GM19455 (cell line): ENCODE measurements around the gene OR10A4.
"Not testable (repeated sequence)": the region's sequence is repeated elsewhere in the genome, so short reads cannot be mapped to it uniquely, and the experiment has no call there.

ENCODE experiments used
- ATAC-seq: cut with Tn5 transposase; IDR thresholded peaks from one replicate; pipeline ENCODE4 v1.9.1; 2021; ENCODE audit not compliant: unreplicated experiment

The OR10A4 gene

DNA sequence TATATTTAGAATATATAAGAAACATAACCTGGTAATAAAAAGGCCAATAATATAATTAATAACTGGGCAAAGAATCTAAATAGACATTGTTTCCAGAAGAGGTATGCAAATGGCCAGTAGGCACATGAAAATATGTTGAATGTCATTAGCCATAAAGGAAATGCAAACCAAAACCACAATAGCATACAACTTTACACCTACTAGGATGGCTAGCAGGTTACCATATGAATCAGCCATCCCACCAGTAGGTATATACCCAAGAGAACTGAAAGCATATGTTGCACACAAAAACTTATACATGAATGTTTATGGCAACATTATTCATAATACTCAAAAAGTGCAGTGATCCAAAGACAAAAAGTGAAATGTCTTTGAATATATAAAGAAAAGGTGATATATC is 18.6 kb downstream of the OR10A4 start:
- ATAC-seq, result peak; percentile 87

DNA sequence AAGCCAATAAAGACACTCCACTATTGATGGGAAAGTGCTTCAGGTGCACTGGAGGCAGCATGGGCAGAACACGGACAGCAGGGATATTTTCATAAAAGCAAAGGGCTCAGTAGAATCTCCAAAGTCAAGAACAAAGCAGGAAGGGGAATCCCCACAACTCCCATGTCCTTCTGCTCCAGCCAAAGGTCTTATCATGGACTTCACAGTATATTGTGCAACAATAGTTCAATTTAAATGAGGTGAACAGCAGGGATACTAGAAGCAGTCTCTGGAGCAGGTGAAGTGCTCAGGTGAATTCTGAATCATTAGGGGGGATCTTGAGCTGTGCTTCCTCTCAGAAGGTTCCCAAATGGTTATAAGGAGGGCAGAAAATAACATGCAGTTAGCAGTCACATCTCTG is 22.5 kb downstream of the OR10A4 start:
- ATAC-seq, result no peak

DNA sequence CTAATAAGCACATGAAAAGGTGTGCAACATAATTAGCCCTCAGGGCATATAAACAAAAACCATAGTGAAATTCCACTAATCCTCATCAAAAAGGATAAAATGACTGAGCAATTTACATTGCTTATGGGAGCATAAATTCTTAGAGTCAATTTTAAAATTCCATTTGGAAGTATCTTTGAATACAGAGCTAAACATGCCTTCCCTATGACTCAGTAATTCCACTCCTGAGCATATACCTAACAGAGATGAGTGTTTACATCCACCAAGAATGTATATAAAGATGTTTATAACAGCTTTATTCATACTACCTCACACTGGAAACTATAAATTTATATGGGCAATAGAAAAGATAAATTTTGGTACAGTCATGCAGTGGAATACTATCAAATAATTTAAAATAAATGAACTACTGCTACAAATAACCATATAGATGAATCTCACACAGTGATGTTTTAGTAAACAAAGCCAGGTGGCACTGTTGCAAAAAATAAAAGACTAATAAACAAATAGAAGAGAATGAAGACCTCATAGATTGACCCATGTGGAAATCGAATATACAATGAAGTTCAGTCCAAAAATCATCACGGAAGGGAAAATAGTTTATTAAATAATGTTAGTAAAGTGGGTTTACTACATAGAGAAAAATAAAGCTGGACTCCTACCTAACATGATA is 24.0 kb downstream of the OR10A4 start:
- no peak for ATAC-seq

DNA sequence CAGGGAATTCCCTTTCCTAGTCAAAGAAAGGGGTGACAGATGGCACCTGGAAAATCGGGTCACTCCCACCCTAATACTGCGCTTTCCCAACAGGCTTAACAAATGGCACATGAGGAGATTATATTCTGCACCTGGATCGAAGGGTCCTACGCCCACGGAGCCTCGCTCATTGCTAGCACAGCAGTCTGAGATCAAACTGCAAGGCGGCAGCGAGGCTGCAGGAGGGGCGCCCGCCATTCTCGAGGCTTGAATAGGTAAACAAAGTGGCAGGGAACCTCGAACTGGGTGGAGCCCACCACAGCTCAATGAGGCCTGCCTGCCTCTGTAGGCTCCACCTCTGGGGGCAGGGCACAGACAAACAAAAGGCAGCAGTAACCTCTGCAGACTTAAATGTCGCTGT is 28.4 kb downstream of the OR10A4 start:
- ATAC-seq, result not testable (repeated sequence)

GRCh38 chr11:6911378-6911777 is 35.0 kb downstream of the OR10A4 start:
- ATAC-seq, result no peak

- no peak for ATAC-seq
Observed at GRCh38 chr11:6911948-6912347, 35.5 kb downstream of the OR10A4 start.

- no peak for ATAC-seq
Observed at GRCh38 chr11:6919698-6920097, 43.3 kb downstream of the OR10A4 start.

- ATAC-seq, result no peak
Observed at GRCh38 chr11:6920702-6921101, 44.3 kb downstream of the OR10A4 start, which contains the start of gene OR2D3. Gene OR2D3, plus strand, starts transcription at chr11:6921002. Its CDS starts 0 bp downstream, at chr11:6921002.

GRCh38 chr11:6925007-6925577 is 48.7 kb downstream of the OR10A4 start:
- no peak for ATAC-seq

- ATAC-seq, result peak; percentile 8
Observed at GRCh38 chr11:6925636-6926207, 49.3 kb downstream of the OR10A4 start.

DNA sequence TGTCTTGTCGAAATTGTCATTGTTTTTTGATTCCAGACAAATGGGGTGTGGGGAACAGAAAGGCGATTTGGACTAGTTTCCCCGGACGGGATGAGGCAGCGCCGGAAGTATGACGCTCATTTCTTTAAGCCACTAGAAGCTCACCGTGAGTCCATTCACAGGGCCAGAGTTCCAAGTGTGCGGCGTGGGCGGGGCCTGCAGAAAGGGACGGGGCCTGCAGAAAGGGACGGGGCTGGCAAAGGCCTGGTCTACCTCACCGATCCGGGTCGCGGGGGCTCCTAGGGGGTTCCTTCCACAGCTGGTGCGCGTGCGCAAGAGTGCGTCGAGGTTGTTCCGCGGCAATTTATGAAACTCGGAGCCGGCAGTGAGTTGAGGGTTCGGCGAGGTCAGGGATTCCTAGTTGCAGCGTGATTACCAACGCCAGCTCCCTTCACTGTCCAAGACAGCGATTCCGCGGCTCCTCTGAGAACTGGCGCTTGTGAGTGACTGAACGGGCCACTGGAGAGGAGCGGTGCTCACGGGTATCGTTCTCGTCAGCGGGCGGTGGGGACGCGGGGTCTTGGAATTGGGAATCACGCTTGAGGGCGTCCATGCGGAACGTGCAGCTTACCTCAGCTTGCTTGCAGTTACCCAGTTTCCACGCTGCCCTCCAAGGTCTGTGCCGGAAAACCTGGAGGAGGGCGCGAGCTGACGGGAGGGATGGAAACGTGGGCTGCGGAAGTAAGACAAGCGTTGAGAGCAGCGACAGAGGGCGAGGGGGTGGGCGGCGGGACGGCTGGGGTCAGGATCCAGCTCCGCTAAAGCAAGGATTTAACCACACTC is 50.0 kb downstream of the OR10A4 start, which contains the start of gene ZNF215:
TSS of gene ZNF215 (plus strand) at position 219 of the 822 bp plus-strand sequence. CDS start 5,847 bp downstream, outside the sequence.
- peak; percentile 65 for ATAC-seq

- ATAC-seq, result peak; percentile 69
Observed at GRCh38 chr11:6927030-6927617, 50.7 kb downstream of the OR10A4 start.
